Thyroid gland (tissue), 4 donors: ENCODE measurements around the gene OLFML2B.

Experiments
- CTCF ChIP-seq, 6 experiments: fragments of 200-600 bp in 3 of 6; fragments of 450-650 bp in 3 of 6; sonication (generic) in 3 of 6; IDR thresholded peaks; one replicate each; pipeline ENCODE4 v1.5.1; 2016 to 2019; ENCODE audit warnings: antibody characterized with exemption in 6 of 6, mild to moderate bottlenecking in 2 of 6, inconsistent platforms in 1 of 6, moderate library complexity in 1 of 6
- POLR2A ChIP-seq, 2 donors: fragments of 450-650 bp; IDR thresholded peaks; one replicate each; pipeline ENCODE4 v1.6.1; 2017; ENCODE audit warnings: antibody characterized with exemption in 2 of 2, mild to moderate bottlenecking in 2 of 2, moderate library complexity in 1 of 2

GRCh38 chr1:162011337-162012012 is 12.2 kb downstream of the OLFML2B start:
- no peak for TF ChIP-seq CTCF (IDR thresholded peaks at IDR 0.05)
- TF ChIP-seq POLR2A (IDR thresholded peaks at IDR 0.05), result no peak
